ENCODE measurements around the gene FBXO21.
"Not testable (repeated sequence)": the region's sequence is repeated elsewhere in the genome, so short reads cannot be mapped to it uniquely, and the experiment has no call there.

The FBXO21 gene

GRCh38 chr12:117134059-117134458 is 56.2 kb downstream of the FBXO21 start:
- DNase-seq, result peak; percentile 34

GRCh38 chr12:117130801-117131200 is 59.5 kb downstream of the FBXO21 start:
- DNase-seq, result no peak

GRCh38 chr12:117129391-117129790 is 60.9 kb downstream of the FBXO21 start:
- DNase-seq, result no peak

- no peak for DNase-seq
Observed at GRCh38 chr12:117127933-117128823, 62.1 kb downstream of the FBXO21 start.

- no peak for DNase-seq
Observed at GRCh38 chr12:117126335-117126734, 63.9 kb downstream of the FBXO21 start.

GRCh38 chr12:117125767-117126166 is 64.5 kb downstream of the FBXO21 start:
- DNase-seq, result no peak

GRCh38 chr12:117125272-117125613 is 65.0 kb downstream of the FBXO21 start:
- no peak for DNase-seq

- DNase-seq, result no peak
Observed at GRCh38 chr12:117124421-117125271, 65.6 kb downstream of the FBXO21 start.

GRCh38 chr12:117121441-117121840 is 68.8 kb downstream of the FBXO21 start:
- DNase-seq, result no peak

- no peak for DNase-seq
Observed at GRCh38 chr12:117120787-117121186, 69.5 kb downstream of the FBXO21 start.

GRCh38 chr12:117119592-117120198 is 70.6 kb downstream of the FBXO21 start:
- no peak for DNase-seq

- no peak for DNase-seq
Observed at GRCh38 chr12:117118838-117119591, 71.3 kb downstream of the FBXO21 start.

- no peak for DNase-seq
Observed at GRCh38 chr12:117114784-117115183, 75.5 kb downstream of the FBXO21 start.

- no peak for DNase-seq
Observed at GRCh38 chr12:117113231-117113630, 77.0 kb downstream of the FBXO21 start.

- DNase-seq, result no peak
Observed at GRCh38 chr12:117111821-117112595, 78.3 kb downstream of the FBXO21 start.

GRCh38 chr12:117111386-117111785 is 78.9 kb downstream of the FBXO21 start:
- no peak for DNase-seq

GRCh38 chr12:117109943-117110635 is 80.2 kb downstream of the FBXO21 start:
- no peak for DNase-seq

- DNase-seq, result peak; percentile 39
Observed at GRCh38 chr12:117105902-117106301, 84.4 kb downstream of the FBXO21 start.

GRCh38 chr12:117104003-117104402 is 86.3 kb downstream of the FBXO21 start:
- not testable (repeated sequence) for DNase-seq

GRCh38 chr12:117102800-117103181 is 87.5 kb downstream of the FBXO21 start:
- no peak for DNase-seq

Measured in stimulated activated naive CD4-positive, alpha-beta T cell treated with Interleukin-2 at 50 U/mL for 16 hours (primary cell).